ENCODE data around the gene KCNIP3.

KCNIP3 gene

DNA sequence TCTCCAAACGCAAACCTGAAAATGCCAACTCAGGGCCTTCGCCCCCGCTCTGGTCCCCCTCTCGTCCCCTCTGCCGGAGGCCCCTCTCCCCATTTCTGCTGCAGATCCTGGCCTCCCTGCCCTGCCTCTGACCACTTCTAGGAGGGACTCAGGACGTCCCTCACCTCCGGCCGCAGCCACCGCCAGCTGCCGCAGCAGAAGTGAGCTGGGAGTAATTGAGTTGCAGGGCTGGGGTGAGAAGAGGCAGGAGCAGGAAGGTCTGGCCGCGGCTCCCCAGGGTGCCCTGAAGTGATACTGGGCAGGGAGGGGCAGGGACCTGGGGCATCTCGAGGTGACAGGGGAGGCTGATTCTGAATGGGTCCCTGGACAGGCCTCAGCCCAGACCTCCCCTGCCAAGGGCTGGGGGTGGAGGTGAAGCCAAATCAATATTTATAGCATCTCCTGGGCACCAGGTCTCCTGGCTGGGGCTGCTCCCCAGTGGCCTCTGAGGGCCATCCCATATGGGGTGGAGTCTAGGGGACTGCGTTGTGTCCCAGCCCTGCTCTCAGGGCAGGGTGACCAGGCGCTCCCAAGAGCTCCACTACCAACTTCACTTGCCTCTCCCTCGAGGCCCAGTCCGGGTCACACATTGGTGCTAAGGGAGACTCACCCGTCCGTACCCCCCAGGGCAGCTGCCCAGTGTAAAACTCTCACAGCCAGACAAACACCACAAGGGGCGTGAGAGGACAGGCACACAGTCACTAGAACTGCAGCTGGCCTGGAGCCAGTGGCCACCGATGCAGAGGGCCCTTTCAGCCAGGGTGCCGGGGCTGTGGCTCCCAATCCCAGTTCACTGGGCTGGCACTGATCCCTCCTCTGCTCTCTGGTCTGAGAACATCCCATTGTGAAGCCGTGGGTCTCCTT is 33.0 kb downstream of the KCNIP3 start:
- no peak for DNase-seq (ENCODE audit: low read depth in 2 of 2)

DNA sequence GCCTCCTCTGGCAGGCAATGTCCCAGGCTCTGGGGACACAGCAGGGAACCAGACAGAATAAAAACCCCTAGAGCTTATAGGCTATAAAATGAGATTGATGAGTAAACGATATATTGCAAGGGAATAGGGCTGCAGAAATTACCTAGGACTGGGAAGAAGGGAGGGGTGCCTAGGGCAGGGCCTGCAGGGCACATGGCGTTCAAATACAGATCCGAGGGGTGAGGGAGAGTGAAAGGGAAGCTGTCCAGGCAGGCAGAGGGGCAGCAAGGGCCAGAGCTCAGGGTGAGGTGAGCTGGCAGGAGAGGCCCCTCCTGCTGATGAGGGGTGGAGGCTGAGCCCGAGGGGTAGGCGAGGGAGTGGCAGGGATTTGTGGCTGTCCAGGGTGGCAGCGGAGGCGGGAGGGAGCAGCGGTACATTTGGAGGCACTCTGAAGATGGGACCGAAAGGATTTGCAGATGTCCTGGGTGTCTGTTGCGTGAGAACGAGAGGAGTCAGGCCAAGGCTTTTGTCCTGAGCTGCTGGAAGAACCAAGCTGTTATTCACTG is 33.7 kb downstream of the KCNIP3 start:
- DNase-seq (ENCODE audit: low read depth in 2 of 2), result no peak

DNA sequence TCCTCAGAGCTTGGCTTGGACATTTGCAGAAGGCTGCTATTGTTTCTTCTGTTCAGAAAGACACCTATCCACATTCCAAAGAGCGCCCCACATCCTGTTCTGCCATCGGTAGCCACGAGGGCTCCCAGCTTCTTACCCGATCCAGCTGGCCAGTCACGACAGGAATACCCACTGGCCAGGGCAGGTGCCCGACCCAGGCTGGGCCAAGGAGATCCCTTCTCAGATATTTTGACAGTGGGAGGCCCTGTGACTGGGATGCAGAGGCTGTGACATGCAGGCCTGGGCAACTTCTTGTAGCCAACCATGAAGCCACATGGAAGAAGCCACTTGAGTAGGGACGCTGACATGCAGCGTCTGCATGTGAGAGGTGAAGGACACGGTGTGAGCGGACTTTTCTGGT is 34.5 kb downstream of the KCNIP3 start:
- DNase-seq (ENCODE audit: low read depth in 2 of 2), result no peak

DNA sequence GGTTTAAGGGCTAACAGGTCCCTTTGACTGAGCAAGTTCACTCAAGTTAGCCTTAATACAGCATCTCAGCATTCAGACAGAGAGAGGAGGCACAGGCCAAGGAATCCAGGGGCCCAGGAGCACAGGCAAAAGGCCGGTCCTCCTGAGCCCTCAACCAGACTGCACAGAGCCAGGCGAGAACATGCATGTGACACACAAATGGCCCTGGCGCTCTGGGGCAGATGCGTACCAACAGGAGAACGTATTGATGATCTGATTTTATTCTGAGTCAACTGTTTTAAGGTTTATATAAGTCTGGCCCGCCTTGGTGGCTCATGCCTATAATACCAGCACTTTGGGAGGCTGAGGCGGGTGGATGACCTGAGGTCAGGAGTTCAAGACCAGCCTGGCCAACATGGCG is 34.9 kb downstream of the KCNIP3 start:
- no peak for DNase-seq (ENCODE audit: low read depth in 2 of 2)

DNA sequence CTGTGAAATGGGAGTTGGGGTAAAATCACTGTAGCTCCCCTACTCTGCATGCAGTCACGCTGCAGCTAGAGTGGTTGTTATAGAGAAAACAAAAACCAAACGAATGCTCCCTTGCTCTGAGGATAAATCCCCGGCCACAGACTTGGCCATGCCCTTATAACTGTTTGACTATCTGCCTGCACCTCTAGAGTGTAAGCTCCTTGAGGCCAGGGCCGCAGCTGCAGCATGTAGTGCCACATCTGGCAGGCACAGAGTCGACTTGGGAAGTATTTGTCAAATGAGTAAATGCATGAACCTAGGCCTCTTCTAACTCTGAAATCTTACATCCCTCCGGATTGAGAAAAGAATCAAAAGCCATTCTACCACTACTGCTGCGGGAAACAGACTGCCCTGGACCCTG is 35.9 kb downstream of the KCNIP3 start:
- DNase-seq (ENCODE audit: low read depth in 2 of 2), result no peak

DNA sequence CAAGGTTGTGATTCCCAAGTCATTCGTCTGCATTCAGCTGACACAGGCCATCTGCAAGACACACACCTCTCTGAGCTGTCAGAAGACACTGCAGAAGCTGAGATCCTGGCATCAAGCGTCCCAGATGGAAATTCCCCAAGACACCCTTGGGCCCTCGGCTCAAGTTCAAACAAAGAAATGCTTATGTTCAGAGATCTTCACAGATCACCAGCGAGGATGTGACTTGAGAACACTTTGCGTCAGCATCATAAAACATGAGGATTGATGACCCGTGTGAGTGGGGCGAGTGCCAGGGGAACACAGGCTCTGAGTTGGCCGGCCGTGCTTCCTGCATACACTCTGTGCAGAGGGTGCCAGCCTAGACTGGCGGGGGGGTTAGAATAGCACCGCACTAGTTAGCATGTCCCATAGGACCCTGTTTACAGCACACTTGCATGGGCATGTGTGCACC is 36.8 kb downstream of the KCNIP3 start:
- DNase-seq (ENCODE audit: low read depth in 2 of 2), result no peak

DNA sequence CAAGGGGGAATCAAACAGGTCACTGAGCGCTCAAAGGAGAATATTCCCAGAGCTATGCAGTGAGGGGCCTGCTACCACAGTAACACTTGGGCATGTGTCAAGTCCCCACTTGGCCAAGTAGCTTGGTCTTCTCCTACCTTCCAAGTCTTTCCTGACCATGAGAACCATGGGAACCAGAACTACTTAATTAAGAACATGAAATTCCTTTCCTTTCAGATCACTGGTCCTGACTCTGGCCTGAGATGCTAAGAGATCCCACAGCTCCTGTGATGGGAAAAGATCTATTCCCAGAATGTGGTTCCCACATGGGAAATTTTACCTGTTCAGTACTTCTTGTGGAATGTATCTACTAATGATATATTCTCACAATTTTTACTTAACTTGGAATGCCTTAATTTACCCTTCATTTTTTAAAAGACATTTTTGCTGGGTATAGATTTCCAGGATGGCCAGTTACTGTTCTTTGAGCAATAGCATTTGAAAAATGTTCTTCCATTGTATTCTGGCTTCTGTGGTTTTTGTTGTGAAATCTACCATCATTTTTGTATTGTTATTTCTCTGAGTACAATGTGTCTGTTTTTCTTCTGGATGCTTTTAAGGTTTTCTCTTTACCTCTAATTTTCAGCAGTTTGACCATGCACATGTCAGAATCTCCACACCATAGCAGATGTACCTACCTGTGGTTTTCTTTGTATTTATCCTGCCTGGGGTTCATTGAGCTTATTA is 37.9 kb downstream of the KCNIP3 start:
- no peak for DNase-seq (ENCODE audit: low read depth in 2 of 2)

DNA sequence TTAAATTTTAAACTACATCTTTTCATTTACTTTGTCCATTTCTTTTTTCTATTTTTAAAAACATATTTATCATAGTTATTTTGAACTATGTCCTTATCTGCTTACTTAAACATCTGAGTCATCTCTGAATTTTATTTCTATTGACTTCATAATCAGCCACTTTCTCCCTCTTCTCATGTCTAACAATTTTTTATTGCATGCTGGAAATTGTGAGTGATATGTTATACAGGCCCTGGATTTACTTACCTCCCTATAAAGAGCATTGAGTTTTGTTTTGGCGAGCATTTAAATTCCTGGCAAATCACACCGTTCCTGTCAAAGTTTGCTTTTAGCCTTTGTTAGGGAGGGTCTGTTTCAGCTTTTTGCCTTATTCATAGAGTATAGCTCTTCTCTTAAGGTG is 39.3 kb downstream of the KCNIP3 start:
- no peak for DNase-seq (ENCODE audit: low read depth in 2 of 2)

DNA sequence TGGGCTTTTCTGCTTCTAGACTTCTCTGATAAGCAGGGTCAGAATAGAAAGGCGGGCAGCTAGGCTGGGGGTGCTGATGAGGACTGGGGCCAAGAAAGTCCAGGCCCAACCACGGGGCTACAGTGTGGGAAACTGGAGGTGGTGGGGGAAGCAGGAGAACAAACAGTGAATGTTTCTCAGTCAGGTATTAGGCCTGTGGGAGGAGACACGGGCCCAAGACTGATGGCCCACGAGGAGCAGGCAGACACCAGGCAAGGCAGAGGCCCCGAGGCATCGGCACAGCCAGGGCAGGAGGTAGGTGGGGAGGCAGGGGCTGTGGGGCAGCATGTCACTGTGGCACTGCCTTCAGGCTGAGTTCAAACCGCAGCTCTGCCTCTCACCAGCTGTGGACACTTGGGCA is 40.7 kb downstream of the KCNIP3 start:
- no peak for DNase-seq (ENCODE audit: low read depth in 2 of 2)

DNA sequence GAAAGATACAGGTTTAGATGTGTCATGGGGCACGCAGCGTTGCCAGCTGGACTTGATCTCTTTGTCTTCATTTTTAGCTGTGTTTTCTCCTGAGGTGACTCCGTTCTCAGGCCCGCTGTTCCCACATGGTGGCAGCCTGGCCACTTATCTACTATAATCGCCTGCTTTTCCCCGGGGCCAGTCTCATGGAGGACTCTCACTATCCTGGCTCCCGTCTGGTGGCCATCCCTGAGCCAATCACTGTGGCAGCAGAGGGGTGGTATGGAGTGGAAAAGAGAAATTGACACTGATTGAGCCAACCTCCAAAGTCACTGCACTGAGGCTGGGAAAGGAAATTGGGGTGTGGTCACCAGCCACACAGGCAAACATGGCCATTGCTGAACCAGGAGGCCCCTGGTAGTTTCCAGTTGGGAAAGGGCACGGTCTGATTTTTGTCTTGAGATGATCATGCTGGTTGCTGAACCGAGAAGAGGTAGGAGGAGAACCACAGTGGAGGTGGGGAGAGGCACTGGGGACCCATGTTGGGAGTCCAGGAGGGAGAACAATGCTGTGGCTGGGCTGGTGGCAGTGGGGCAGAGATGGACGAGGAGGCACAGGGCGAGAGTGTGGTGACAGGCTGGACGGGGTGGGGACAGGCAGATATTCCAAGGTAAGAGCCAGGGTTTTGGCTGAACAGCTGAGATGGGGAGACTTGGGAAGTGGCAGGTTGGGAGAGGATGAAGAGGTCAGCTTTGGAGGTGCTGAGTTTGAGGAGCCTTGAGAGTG is 45.6 kb downstream of the KCNIP3 start:
- DNase-seq (ENCODE audit: low read depth in 2 of 2), result no peak

DNA sequence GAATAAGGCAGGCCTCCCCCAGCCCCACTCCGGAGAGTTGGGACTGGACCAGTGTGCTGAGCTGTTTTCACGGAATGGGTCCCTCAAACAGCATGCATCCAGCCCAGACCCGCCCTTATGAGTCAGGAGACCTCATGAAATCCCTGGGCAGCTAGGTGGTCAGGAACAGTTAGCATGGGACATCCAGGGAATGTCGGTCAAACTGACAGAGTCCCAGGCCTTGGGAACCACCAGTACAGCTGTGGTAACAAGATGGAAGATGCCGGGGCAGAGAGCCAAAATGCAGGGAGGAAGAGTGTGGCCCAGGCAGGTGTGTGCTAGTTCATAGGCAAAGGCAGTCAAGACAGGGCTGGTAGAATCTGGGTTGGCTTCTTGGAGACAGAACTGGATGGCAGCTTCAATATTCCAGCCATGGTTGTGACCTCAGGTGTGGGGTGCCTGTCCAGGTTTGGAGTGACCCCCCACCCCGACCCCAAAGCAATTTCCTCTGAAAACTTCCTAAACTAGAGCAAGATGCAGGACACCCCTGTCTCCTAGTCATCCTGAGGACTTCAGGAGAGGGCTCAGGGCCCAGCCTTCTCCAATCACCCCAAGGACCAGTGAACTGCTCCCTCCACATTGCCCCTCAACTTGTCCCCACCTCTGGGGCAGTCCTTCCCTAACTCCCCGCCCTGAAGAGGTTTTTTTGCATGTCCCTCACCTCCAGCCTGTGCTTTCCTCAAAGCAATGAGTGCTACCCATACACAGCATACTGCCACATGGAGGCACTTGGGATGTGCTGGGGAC is 46.5 kb downstream of the KCNIP3 start:
- no peak for DNase-seq (ENCODE audit: low read depth in 2 of 2)

DNA sequence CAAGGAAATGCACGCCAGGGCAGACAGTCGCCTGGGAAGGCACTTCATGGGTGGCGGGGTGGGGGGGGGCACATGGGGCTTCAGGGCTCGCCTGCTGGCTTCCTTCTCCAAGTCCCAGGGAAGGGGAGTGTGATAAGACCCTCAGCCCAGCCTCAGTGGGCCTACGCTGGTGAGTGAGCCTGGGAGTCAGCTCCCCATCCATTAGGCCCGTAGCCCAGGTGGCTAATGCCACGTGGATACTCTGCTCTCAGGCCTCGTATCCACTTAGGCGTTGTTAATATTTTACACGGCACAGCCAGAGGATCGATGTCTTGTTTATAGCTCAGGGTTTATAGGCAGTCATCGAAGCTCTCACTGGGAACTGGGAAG is 47.1 kb downstream of the KCNIP3 start:
- no peak for DNase-seq (ENCODE audit: low read depth in 2 of 2)

DNA sequence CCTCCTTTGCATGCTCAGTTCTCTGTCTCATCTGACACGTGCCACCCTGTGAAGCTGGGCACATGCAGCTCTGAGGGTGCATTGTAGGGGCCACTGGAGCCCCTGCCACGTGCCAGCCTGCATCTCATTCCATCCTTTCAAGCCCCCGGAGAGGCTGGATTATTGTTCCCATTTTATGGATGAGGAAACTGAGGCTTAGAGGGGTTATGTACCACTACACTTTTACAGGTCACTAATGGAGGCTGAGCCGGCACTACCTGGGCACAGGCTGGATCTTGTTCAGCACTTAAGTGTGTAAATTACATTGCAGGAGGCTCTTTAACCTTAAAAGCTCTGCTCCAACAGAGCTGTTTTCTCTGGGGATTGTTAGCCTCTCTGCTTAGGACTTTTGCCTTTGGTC is 47.5 kb downstream of the KCNIP3 start:
- no peak for DNase-seq (ENCODE audit: low read depth in 2 of 2)

DNA sequence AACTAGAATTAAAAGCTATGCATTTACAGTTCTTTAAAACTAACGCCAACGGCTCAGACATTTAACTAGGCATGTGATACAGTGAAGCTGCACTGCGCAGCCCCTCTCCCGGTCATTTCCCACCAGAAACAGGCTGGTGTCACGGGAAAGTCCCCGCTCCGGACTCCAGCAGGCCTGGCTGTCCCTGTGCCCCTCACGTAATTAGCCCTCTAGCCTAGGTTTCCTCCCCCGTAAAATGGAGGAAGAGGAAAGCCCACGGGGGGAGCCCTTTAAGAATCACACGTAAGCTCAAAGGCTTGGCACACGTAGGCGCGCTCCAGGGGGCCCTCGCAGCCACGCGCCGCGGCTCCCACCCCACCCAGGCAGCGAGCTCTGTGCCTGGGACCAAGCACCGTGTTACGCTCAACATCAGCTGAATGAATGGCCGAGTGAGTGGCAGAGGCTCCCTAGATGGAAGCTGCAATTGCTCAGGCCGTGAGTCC is 48.0 kb downstream of the KCNIP3 start:
- DNase-seq (ENCODE audit: low read depth in 2 of 2), result no peak

DNA sequence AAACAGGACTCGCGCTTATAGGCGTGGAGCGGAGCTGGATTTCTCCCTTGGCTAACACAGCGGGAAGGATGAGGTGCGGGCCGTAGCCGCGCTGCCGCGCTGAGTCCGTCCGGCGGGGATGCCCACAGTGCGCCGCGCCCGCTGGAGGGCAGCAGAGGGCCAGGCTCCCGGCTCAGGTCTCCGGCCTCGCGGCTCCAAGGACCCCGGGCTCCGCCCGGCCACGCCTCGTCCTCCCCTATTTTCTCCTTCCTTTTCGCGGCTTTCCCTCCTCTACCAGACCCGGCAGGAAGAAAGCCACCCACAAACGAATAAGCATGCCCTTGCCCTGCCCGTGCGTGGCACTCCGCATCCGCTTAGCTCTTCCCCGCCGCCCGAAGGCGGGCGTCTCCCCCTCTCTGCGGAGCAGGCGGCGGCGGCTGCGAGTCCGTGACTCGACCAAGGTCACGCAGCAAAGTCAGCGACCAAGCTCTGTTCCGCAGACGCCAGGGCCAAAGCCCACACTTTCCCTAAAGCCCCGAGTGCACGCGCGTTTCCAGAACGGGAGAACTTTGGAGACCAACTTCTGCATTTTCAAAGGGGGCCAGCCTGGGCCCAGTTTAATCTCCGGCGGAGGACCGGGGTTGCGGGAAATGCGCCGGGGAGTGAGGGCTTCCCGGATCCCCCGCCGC is 48.5 kb downstream of the KCNIP3 start:
- DNase-seq (ENCODE audit: low read depth in 2 of 2), result peak; percentile 61 to 69

DNA sequence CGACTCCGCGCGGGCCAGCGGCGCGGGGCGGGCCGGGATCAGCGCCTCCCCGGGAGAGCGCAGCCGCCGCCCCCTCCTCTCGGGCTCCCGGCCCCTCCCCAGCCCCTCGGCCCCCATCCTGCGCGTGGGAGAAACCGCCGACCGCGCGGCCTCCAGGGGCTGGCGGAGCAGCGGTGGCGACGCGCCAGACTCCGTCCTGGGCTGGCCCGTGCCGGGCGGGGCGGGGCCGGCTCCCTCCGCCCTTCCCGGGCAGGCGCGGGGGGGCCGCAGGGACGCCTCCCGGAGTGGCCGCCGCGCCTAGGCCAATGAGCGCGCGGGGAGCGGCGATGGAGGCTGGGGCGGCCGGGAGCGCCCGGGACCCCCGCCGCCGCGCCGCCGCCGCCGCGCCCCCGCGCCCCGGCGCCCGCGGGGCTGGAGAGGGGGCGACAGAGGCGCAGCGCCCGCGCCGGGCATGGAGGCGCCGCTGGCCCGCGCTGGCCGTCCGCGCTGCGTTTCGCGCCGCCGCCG is 49.1 kb downstream of the KCNIP3 start:
- no peak for DNase-seq (ENCODE audit: low read depth in 2 of 2)

DNA sequence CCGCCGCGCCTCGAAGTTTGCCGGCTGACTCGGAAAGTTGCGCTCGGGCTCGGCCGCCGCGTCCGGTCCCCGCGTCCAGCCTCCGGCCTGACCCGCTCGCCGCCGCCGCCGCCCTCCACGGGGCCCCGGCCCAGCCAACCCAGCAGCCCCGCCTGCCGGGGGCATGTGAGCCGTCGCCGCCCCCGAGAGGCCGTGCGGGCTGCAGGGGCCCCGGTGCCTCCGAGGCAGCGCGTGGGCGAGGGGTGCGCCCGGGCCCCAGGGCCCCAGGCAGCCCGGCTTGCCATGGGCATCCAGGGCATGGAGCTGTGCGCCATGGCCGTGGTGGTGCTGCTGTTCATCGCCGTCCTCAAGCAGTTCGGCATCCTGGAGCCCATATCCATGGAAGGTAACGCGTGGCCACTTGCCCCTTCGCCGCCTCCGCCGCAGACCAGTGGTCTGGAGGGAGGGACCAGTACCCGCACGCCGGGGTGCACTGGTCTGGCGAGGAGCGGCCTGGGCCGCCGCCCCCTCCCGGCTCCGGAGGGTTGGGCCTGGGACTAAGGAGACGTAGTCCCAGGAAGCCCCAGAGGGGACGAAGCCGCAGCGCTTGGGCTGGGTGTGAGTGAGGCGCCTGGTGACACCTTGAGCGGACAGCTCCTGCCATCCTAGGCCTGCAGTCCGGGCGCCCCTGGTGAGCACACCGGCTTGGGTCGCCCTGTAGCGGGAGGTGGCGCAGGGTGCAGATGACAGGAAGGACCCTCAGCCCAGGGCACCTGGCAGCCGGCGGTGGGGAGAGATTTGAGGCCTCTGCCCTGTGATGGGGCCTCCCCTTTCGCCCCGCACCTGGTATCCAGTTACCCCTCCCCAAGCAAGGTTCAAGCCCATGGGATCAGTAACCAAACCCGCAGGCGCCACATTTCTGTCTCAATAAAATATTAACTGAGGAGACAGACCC is 49.9 kb downstream of the KCNIP3 start:
- DNase-seq (ENCODE audit: low read depth in 2 of 2), result no peak

DNA sequence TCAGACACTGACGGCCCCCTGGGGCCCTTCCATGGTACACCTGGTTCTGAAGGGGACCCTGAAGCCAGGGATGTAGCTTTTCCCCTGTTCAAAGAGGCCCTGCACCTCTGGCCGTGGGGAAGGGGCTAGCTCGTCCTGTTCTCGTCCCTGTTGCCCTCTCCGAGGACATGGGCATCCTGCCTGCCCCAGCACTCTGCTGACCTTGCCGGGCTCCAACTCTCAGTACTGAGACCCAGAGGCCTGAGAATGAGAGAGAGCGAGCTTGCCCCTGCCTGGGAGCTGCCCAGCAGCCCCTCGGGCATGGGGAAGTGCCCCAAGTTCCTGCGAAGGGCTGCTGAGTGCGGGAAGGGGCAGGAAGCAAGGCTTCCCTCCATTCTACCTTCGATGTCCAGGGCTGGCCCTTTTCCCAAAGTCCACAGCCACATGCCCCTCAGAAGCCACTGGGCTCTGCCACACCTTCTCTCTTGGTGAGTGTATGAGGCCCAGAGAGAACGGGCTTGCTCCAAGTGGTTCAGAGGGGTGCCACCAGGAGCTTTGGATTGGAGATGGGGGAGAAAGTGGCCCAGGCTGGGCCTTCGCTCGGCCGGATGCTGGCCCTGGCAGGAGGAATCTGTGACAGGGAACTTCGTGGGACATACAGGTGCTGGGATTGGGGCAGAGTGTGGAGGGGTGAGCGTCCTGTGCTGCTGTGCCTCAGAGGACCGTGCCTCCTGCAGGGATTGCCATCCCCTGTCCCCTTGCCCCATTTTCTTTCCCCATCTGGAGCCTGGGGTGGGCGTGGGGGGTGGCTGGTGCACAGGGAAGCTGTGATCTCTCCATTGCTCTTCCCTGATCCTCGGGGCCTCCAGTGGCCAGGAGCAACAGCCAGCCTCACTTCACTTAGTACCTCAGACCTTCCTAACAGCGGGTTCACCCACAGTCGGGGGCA is 50.8 kb downstream of the KCNIP3 start:
- DNase-seq (ENCODE audit: low read depth in 2 of 2), result no peak
